ENCODE measurements around the gene CREB3L2.

DNA sequence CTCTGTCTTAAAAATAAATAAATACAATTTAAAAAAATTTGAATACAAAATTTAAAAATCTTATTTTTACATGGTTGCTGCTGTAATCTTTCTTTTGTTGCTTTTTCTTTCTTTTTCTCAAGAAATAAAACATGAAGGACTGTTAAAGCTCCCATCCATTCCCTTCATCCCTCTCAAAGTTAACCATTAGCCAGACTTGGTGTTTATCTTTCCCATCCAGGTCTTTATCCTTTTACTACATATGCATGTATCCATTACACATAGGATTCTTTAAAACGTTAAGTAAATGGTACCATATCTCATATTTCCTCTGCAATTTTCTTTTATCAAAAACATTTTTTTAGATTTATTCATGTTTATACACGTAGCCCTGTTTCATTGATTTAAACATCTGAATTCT is 70.1 kb downstream of the CREB3L2 start:
- TF ChIP-seq POLR2A (IDR thresholded peaks at IDR 0.05; ENCODE audit: low read depth, low read length) (no peak), POLR2AphosphoS5 (IDR thresholded peaks at IDR 0.05; ENCODE audit: low read depth, low read length) (no peak)

Data from GM12892 (cell line).